ENCODE measurements around the gene TAS1R2. TPM values are rescaled to one million over a fixed set of nuclear protein-coding genes. Genes with fewer than 3 reads are reported as not detected.

Gene TAS1R2
- polyA plus RNA-seq, 1 of the 3 experiments (the other 2 are of a cell fraction), result not detected

DNA sequence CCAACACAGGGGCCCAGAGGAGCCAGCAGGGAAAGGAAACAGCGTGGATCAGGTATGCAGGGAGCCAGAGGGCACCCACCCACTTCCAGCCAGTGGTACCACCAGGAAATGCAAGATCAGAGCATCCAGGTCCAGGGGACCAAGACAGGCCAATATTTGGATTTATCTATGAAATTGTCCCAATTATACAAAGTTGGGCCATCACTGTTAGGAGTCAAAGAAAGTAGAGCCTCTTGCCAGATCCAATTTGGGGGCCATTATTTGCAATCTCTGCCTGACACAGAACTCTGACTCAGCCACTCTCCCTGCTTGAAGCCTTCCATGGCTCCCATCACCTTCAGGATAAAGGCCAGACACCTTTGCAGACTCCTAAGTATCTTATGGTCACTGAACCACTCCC lies 21.1 kb upstream of the TAS1R2 start:
- no peaks in the 10 kb centered on the region for H4K20me1 ChIP-seq (ENCODE audit: insufficient read depth)
- no peaks in the 10 kb centered on the region for H3K9me2 ChIP-seq
- H3K79me2 ChIP-seq (ENCODE audit: insufficient read depth), result no peaks in the 10 kb centered on the region
- TF ChIP-seq FOXJ3 (CRISPR knock-in tag; IDR thresholded peaks at IDR 0.05), result no peak
- TF ChIP-seq SIN3A (IDR thresholded peaks at IDR 0.05; ENCODE audit: borderline replicate concordance, low read depth, low read length), result no peak
- TF ChIP-seq RFX5 (IDR thresholded peaks at IDR 0.05; ENCODE audit: low read length), result no peak
- TF ChIP-seq, protein P1, sequence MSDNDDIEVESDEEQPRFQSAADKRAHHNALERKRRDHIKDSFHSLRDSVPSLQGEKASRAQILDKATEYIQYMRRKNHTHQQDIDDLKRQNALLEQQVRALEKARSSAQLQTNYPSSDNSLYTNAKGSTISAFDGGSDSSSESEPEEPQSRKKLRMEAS (IDR thresholded peaks at IDR 0.05; ENCODE audit: low read depth), result no peak
- TF ChIP-seq, protein P2, sequence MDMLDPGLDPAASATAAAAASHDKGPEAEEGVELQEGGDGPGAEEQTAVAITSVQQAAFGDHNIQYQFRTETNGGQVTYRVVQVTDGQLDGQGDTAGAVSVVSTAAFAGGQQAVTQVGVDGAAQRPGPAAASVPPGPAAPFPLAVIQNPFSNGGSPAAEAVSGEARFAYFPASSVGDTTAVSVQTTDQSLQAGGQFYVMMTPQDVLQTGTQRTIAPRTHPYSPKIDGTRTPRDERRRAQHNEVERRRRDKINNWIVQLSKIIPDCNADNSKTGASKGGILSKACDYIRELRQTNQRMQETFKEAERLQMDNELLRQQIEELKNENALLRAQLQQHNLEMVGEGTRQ (IDR thresholded peaks at IDR 0.05; ENCODE audit: borderline replicate concordance, low read depth, low read length), result no peak
- TF ChIP-seq GATA2 (CRISPR knock-in tag; IDR thresholded peaks at IDR 0.05), result no peak
- TF ChIP-seq NFIC (IDR thresholded peaks at IDR 0.05; ENCODE audit: borderline replicate concordance), result no peak
- TF ChIP-seq NRF1 (IDR thresholded peaks at IDR 0.05; ENCODE audit: low read depth, low read length), result no peak
- no peak for TF ChIP-seq POLR2AphosphoS5 (IDR thresholded peaks at IDR 0.05; ENCODE audit: low read depth, low read length)
- no peaks in the 10 kb centered on the region for H3F3A ChIP-seq (replicated peaks; ENCODE audit: insufficient read depth)
- no peaks in the 10 kb centered on the region for H3K9me3 ChIP-seq
- H3K27me3 ChIP-seq (ENCODE audit: insufficient read depth), result no peaks in the 10 kb centered on the region
- peaks cover 0 to 8% of the 10 kb centered on the region in 2 experiments; a peak in 1 of 4 replicates for H3K4me1 ChIP-seq (ENCODE audit: control insufficient read depth in 1 of 2, insufficient read depth in 2 of 2, low read depth in 1 of 2, low read length in 1 of 2)
- no peak for DNase-seq
- H3K36me3 ChIP-seq (replicated peaks in 1 of 2; ENCODE audit: control insufficient read depth in 1 of 2, insufficient read depth in 2 of 2, low read length in 1 of 2), result peaks cover 0 to 3% of the 10 kb centered on the region in 2 experiments
- no peak overlapping the region for H3K4me2 ChIP-seq
- 100% methylated on average over 1 of the region's 1 CpG for WGBS (ENCODE audit: low lambda C conversion rate)
- no peak overlapping the region for H3K27ac ChIP-seq (ENCODE audit: low read depth in 2 of 2, low read length in 1 of 2)
- H3K9ac ChIP-seq, result no peak overlapping the region
- CTCF ChIA-PET, result interaction anchor here (1.4 to 25.9 kb wide), 3 partner anchors 30 to 294 kb away, joined by 4 to 350 read pairs (median 134); no protein-coding TSS in a partner anchor
- H3K4me3 ChIP-seq (ENCODE audit: low read depth in 2 of 2, low read length in 1 of 2), result no peak overlapping the region
- POLR2A ChIA-PET, result no interaction called here
- H2AFZ ChIP-seq (ENCODE audit: low read depth), result no peak overlapping the region

DNA sequence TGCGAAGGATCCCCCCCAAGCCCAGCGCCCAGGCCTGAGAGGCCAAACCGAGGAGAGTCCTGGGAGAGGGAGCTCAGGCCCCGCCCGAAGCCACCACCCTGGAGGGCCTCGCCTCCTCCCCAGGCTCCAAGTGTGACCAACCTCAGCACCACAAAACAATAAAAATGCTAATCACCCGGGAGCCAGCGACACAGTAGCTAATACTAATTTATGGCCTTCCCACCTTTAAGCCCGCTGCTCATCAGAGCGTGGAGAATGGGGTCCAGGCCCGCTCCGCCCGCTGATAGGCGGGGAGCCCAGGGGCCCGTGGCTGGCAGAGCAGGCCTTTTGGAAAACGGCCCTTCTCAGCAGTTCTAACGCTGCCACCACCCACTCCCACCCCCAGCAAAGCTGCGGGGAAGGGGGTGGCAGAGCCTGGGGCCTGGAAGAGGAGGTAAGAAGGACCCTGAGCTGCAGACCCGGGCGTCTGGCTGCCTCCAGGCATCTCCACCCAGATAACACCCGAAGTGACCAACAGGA lies 20.4 kb upstream of the TAS1R2 start:
- POLR2A ChIA-PET, result no interaction called here
- 72% methylated on average over 16 of the region's 21 CpGs for WGBS (ENCODE audit: low lambda C conversion rate)
- H3F3A ChIP-seq (replicated peaks; ENCODE audit: insufficient read depth), result no peaks in the 10 kb centered on the region

More for the DNA sequence above, 20.4 kb upstream of the TAS1R2 start:
- Histone ChIP-seq H3K4me3 (ENCODE audit: low read depth in 2 of 2, low read length in 1 of 2) (no peak overlapping the region), H3K9me3 (no peaks in the 10 kb centered on the region), H3K9ac (no peak overlapping the region), H3K27me3 (ENCODE audit: insufficient read depth) (no peaks in the 10 kb centered on the region), H3K4me2 (no peak overlapping the region), H2AFZ (ENCODE audit: low read depth) (no peak overlapping the region), H3K79me2 (ENCODE audit: insufficient read depth) (no peaks in the 10 kb centered on the region), H3K27ac (ENCODE audit: low read depth in 2 of 2, low read length in 1 of 2) (no peak overlapping the region), H3K36me3 (replicated peaks in 1 of 2; ENCODE audit: control insufficient read depth in 1 of 2, insufficient read depth in 2 of 2, low read length in 1 of 2) (peaks cover 0 to 3% of the 10 kb centered on the region in 2 experiments), H3K9me2 (no peaks in the 10 kb centered on the region), H4K20me1 (ENCODE audit: insufficient read depth) (no peaks in the 10 kb centered on the region), H3K4me1 (ENCODE audit: control insufficient read depth in 1 of 2, insufficient read depth in 2 of 2, low read depth in 1 of 2, low read length in 1 of 2) (peaks cover 0 to 8% of the 10 kb centered on the region in 2 experiments; a peak in 1 of 4 replicates)
- TF ChIP-seq SMC3 (IDR thresholded peaks at IDR 0.05; ENCODE audit: low read depth, low read length) (no peak), EP300 (IDR thresholded peaks at IDR 0.05; ENCODE audit: borderline replicate concordance in 1 of 2, low read depth in 1 of 2, low read length in 1 of 2) (no peak), MEF2A (IDR thresholded peaks at IDR 0.05; ENCODE audit: borderline replicate concordance, low read depth) (no peak), GABPA (IDR thresholded peaks at IDR 0.05; ENCODE audit: low read depth) (no peak), FOXM1 (IDR thresholded peaks at IDR 0.05; ENCODE audit: low read depth) (no peak), YY1 (IDR thresholded peaks at IDR 0.05; ENCODE audit: low read depth) (no peak), ELF1 (IDR thresholded peaks at IDR 0.05) (no peak), RFX5 (IDR thresholded peaks at IDR 0.05; ENCODE audit: low read length) (no peak), CHD2 (IDR thresholded peaks at IDR 0.05; ENCODE audit: low read length, partially characterized antibody) (no peak), JUND (IDR thresholded peaks at IDR 0.05) (no peak), NFIC (IDR thresholded peaks at IDR 0.05; ENCODE audit: borderline replicate concordance) (no peak), MXI1 (IDR thresholded peaks at IDR 0.05; ENCODE audit: low read depth, low read length) (no peak), RAD21 (IDR thresholded peaks at IDR 0.05; ENCODE audit: low read length) (no peak), SIN3A (IDR thresholded peaks at IDR 0.05; ENCODE audit: borderline replicate concordance, low read depth, low read length) (no peak), RCOR1 (IDR thresholded peaks at IDR 0.05; ENCODE audit: low read length) (no peak)
- TF ChIP-seq, protein P2 (IDR thresholded peaks at IDR 0.05; ENCODE audit: borderline replicate concordance, low read depth, low read length), result no peak
- TF ChIP-seq, protein P3, sequence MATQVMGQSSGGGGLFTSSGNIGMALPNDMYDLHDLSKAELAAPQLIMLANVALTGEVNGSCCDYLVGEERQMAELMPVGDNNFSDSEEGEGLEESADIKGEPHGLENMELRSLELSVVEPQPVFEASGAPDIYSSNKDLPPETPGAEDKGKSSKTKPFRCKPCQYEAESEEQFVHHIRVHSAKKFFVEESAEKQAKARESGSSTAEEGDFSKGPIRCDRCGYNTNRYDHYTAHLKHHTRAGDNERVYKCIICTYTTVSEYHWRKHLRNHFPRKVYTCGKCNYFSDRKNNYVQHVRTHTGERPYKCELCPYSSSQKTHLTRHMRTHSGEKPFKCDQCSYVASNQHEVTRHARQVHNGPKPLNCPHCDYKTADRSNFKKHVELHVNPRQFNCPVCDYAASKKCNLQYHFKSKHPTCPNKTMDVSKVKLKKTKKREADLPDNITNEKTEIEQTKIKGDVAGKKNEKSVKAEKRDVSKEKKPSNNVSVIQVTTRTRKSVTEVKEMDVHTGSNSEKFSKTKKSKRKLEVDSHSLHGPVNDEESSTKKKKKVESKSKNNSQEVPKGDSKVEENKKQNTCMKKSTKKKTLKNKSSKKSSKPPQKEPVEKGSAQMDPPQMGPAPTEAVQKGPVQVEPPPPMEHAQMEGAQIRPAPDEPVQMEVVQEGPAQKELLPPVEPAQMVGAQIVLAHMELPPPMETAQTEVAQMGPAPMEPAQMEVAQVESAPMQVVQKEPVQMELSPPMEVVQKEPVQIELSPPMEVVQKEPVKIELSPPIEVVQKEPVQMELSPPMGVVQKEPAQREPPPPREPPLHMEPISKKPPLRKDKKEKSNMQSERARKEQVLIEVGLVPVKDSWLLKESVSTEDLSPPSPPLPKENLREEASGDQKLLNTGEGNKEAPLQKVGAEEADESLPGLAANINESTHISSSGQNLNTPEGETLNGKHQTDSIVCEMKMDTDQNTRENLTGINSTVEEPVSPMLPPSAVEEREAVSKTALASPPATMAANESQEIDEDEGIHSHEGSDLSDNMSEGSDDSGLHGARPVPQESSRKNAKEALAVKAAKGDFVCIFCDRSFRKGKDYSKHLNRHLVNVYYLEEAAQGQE (IDR thresholded peaks at IDR 0.05; ENCODE audit: low read depth, low read length), result no peak
- CTCF ChIA-PET, result interaction anchor here (1.4 to 25.9 kb wide), 3 partner anchors 31 to 294 kb away, joined by 4 to 350 read pairs (median 134); no protein-coding TSS in a partner anchor
- DNase-seq, result peak; percentile 71
